Dedifferentiated amniotic fluid mesenchymal stem cell (primary cell): ENCODE results near the gene PTPN4.
"Not testable (repeated sequence)": the region's sequence is repeated elsewhere in the genome, so short reads cannot be mapped to it uniquely, and the experiment has no call there.

Experiments used
- DNase-seq: peaks from one replicate; pipeline ENCODE4 v3.0.0-alpha.2; 2016; ENCODE audit errors: extremely low spot score

PTPN4 gene

GRCh38 chr2:120014226-120014980, 254.7 kb downstream of the PTPN4 start:
- DNase-seq, result no peak

DNA sequence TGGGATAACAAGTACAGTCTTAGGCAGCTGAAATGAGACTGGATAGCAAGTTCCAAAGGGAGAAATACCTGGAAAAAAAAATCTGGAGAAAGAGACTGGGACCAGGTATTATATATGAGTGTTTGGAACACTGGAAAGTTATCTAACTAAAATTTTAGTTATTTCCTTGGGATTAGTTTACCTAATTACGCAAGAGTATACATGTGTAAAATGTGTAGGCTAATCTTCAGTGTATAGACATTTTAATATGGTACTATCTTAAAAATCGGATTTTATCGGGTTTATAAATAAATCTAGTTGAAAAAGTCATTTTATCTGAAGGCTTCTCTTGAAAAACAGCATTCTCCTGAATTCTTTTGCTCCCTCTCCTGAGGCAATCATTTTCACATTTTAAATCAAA, 257.1 kb downstream of the PTPN4 start:
- DNase-seq, result no peak

DNA sequence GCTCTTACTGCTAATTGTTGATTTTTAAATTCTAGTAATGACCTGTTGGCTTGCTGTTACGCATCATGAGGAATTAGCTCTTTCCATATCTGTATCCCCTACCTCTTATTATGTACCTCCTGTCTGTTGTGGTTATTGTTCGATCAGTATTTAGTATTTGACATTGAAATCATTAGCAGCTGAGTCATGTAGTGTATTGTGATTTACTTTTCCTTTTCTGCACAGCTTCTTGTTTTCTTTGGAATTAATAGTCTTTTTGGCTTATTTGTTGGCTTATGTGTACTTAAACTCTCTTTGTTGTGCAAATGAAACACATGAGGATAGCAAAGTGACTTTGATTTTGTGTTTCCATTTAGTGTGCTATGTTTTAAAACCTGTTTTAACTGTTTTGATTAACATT, 257.5 kb downstream of the PTPN4 start:
- no peak for DNase-seq

GRCh38 chr2:120018549-120018948, 258.8 kb downstream of the PTPN4 start:
- no peak for DNase-seq

DNA sequence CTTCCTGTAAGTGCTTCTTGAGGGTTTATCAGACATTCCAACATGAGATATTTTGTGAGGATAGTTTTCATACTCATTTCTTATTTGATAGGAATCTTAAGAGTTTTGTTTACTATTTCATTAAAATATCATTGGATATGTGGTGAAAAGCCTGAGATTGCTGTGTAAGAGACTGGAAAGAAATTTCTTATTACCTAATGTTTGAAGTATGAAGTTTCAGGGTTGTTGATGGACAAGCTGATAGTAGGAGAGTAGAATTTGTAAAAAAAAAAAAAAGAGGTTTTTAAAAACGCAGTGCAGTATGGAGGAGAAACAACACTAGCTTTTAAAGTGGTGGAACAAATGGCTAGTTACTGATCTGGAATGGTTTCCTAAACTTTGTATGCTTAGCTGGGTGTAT, 260.8 kb downstream of the PTPN4 start:
- peak; percentile 57 for DNase-seq

DNA sequence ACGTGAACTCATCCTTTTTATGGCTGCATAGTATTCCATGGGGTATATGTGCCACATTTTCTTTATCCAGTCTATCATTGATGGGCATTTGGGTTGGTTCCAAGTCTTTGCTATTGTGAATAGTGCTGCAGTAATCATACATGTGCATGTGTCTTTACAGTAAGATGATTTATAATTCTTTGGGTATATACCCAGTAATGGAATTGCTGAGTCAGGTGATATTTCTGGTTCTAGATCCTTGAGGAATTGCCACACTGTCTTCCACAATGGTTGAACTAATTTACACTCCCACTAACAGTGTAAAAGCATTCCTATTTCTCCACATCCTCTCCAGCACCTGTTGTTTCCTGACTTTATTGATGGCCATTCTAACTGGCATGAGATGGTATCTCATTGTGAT, 262.8 kb downstream of the PTPN4 start:
- DNase-seq, result not testable (repeated sequence)

GRCh38 chr2:120026890-120027289, 267.2 kb downstream of the PTPN4 start:
- DNase-seq, result peak; percentile 7

- no peak for DNase-seq
Observed at GRCh38 chr2:120028795-120029194, 269.1 kb downstream of the PTPN4 start.

DNA sequence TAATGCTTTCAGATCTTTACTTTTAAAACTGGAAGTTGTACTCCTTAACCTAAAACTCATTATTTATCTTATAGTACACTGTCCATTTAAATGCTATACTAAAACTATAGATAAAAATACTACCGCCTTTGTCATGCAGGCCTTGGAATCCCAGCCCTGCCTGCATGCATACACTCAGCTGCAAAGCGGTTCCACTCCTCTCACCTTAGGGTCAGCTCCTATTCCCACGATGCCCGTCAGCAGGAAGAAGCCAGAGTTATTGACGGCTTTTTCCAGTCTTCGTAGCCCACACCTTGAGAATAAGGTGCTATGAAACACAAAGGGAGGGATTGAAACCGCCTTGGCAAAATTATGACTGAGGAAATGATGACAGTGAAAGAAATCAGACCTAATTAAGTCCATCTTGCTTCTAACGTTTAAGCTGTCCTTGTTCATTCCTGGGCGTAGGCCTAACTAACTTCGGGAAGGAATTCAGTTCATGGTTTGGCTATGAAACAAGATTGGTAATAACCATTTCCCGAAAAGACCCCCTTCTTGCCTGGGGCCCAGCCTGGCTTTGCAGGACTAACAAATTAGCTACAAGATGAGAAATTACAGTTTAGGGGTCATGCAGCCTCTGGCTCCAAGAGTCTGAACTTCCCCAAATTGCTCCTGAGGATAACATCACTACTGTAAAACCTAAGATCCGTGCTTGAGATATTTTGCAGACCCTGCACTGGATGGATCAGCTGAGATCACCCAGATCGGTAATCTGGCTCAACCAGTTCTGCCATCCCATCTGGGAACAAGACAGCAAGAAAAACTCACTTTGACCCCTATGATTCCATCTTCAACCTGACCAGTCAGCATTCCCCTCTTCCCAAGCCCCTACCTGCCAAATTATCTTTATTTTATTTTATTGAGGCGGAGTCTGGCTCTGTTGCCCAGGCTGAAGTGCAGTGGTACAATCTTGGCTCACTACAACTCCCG, 270.2 kb downstream of the PTPN4 start:
- peak; percentile 25 for DNase-seq

DNA sequence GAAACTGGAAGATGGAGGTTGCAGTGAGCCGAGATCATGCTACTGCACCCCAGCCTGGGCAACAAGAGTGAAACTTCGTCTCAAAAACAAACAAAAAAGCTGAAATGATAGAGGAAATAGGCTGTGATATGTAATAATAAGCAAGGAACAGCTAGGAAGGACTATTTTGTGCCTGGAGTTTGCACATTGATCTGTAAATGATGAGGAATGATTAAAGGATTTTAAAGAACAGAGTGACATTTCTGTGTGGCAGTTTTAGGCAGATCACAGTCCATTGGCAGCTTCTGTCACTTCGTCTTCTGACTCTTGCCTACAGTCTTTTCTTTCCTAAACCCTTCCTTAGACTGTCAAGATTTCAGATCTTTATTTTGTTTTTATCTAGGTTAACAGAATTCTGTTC, 272.6 kb downstream of the PTPN4 start:
- no peak for DNase-seq
